Activated naive CD4-positive, alpha-beta T cell treated with anti-CD3 and anti-CD28 coated beads, Interleukin-2, amount 50 U/mL, for 16 hours (primary cell): ENCODE data around the gene PDE4D.

Source experiments
- DNase-seq: peaks from one replicate; pipeline ENCODE4 v3.0.0-alpha.2; 2020

The PDE4D gene

DNA sequence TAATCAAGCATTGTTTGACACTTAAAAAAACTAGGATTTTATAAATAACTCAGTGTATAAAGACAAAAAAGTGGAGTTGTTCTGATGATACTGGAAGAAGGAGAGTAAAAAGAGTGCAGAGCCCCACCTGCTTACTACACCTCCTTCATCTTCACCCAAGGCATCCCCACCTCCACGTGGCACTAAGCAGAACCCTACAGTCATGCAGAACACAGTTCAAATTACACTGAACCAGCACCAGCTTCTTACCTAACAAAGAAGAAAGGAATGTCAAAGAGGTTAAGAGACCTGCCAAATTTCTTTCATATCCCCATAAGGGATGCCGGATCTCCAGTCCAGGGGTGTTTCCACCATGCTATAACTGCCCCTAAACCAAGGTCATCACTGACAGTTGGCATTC is 55.5 kb downstream of the PDE4D start:
- no peak for DNase-seq

GRCh38 chr5:59837071-59837470 is 56.5 kb downstream of the PDE4D start:
- DNase-seq, result no peak

GRCh38 chr5:59835800-59836199 is 57.7 kb downstream of the PDE4D start:
- DNase-seq, result no peak

DNA sequence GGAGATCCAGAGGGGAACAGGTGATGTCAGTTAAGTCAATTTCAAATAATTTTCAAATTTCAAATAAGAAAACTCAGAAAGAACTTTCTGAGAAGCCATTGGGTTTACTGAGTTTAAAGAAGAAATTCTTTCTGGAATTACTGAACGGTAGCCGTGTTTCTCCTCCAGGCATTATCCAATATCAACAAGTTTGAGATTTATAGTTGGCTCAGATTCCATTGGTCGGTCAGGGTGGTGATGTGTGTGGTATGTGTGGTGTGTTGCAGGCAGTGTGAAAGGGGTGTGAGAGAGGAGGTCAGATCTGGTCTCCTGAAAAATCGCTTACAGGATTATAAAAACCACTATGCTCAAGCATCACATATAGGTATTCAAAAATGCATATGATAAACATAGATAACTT is 60.1 kb downstream of the PDE4D start:
- DNase-seq, result no peak

DNA sequence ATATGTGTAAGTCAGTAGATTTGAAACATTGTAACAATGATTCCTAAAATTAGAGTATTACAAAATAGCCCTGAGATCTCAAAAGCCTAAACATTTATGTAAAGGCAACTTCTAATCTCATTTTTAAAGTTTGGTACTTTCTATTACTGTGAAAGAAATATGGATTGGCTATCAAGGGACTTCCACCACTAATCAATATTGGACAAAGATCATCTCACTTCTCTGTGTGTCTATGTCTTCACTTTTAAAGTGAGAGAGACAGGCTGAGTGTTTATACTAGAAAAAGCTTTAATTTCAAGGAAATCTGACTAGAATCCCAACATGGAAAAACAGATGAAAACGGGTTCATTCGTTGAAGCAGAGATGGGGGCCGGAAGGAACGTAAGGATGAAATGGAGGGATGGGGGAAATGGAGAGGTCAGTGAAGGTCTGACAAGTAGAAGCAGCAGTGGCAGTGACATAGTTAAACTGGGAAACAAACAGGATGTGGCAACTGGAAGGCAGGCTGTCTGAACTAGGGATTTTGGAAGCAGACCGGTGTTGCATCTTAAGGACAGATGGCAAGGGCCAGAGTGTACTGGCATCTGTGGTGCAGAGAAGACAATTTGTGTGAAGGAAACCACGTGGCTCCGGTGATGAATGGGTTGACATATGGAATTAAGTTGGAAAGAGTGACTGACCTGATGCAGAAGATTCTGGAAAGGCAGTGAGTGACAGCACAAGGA is 60.8 kb downstream of the PDE4D start:
- DNase-seq, result no peak

GRCh38 chr5:59831326-59832010 is 62.1 kb downstream of the PDE4D start:
- DNase-seq, result no peak

- no peak for DNase-seq
Observed at GRCh38 chr5:59830536-59831200, 62.9 kb downstream of the PDE4D start.

GRCh38 chr5:59829922-59830321 is 63.6 kb downstream of the PDE4D start:
- no peak for DNase-seq

- no peak for DNase-seq
Observed at GRCh38 chr5:59829386-59829785, 64.1 kb downstream of the PDE4D start.

GRCh38 chr5:59828623-59829022 is 64.9 kb downstream of the PDE4D start:
- DNase-seq, result no peak

GRCh38 chr5:59826996-59827395 is 66.5 kb downstream of the PDE4D start:
- DNase-seq, result no peak

- DNase-seq, result no peak
Observed at GRCh38 chr5:59823420-59823819, 70.1 kb downstream of the PDE4D start.

DNA sequence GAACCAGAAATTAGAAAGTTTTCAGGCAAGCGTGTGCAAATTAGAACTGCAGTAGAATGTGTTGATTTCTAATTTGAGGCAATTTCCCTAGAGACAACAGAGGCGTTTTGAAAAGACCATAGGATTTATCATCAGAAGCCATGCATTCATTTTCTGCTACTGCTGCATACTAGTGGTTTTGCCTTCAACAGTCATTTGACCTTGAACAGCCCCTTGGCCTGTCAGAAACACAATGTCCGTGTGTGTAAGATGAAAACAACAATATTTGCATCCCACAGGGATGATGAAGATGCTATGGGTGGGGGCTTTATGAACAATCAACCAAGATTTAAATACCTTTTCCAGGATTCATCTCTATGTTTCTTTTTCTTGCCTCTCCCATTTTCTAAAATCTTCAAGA is 73.7 kb downstream of the PDE4D start:
- no peak for DNase-seq

GRCh38 chr5:59817536-59817935 is 76.0 kb downstream of the PDE4D start:
- DNase-seq, result no peak

- DNase-seq, result no peak
Observed at GRCh38 chr5:59816654-59817300, 76.7 kb downstream of the PDE4D start.

DNA sequence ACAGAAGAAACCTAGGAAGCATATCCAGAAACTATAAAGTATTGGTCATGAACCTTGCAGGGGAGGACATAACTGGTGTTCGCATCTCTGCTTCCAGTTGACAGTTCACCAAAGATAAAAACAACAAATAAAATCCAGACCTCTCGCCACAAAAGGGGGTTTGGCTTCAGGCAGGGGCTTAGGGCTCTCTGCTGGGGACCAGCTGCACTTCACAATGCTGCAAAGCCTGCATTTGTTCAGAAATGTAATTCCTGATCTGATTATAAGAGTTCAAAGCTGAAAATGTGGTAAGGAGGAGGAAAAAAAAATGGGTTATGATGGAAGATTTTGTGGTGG is 79.0 kb downstream of the PDE4D start:
- DNase-seq, result no peak

DNA sequence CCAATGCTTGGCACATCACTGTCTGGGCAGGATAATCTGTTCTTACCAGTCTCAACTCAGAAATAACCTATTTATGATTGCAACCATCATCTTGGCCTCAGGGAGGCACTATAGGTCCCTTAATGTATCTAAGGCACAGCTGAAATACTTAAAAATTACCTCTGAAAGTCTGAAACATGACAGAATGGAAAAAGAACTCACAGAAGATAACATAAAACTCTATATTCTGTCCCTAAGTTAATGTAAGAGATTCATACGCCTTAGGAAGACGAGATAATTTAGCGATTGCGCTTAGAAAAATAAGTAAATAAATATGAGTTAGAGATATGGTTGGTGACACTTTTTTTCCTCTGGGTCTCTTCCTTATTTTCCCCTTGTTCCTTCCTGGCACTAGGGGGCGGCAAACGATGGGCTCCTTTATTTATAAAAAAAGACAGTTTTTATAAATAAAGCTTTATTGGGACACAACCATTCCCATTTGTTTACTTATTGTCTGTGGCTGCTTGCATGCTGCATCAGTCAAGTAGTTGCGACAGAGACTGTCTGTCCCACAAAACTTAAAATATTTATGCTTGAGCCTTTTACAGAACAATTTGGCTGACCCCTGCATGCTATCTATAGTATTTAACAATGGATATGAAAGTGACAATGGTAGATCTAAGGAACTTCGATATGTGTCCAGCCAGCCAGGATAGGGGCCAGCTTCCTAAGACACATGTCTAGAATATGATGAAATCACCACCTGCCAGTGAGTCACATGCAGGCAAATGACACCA is 79.6 kb downstream of the PDE4D start:
- no peak for DNase-seq

- peak; percentile 58 for DNase-seq
Observed at GRCh38 chr5:59810041-59810440, 83.5 kb downstream of the PDE4D start.

DNA sequence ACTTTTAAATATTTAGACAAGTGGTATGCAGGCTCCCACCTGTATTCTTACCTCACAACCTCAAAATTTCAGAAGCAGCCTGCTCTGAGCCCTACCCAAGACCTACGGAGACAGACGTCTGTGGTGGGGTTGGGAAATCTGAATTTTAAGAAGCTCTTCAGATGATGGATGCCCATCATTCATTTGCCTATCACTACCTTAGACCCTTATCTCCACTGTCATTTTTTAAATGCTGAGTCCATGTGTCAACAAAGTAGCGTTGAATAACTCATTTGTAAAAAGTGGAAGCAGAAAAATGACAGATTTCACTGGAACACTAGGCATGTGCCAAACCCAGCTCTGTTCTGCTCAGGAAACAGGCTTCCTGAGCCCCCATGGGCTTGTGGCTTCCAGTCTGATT is 85.7 kb downstream of the PDE4D start:
- DNase-seq, result no peak

DNA sequence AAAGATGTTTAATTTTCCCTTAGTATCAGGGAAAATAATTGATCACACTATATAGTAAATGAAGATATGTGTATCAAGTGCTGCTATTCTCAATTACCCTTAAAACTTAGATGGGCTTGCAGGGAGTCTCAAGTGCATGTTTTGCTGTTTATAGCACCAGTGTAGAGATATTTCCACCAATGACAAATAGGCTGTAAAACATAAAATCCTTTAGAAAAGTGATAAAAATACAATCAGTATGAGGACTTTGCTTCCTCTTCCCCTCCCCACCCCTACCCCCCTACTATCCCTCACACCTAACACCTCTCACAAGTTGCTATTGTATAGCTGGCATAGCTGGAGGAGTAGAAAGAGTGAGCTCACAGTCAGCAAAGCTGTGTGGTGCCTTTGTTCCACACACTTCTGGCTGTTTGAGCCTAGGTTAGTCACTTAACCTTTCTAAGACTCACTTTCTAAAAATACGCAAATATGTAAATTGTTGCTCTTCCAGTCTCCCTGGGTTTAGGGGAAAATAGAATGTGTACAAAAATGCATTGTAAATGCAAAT is 93.1 kb downstream of the PDE4D start:
- DNase-seq, result no peak

DNA sequence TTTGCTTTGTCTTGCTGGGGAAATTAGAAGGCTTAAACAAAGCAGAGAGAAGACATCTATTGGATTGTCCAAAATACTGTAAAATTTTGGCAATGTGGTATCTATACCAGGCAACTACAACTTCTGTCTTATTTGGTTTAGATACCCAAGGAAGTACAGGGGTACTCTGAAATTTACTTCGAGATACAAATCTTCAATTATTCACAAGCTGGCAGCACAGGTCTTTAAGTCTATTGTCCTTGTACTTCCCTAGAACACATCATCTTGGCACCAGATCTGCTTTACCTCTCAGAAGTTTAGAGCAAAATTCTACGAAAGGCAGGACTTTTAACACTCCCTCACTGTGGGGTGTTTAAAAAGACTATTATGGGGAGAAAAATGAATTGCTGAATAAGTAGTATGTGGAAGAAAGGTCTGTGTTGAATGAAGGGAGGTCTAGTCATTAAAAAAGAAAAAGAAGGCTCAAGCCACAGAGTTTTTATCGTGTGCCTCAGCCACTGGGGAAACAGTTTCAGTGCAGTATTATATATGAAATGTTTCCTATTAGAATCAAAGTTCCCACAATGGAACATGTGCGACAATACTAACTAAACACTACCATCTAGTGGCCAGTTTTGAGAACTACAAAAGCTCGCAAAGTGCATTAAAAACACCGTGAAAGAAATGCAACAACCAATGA is 93.7 kb downstream of the PDE4D start:
- DNase-seq, result no peak
